Spleen (tissue), 11 donors: ENCODE measurements around the gene LGALS1. TPM values are rescaled to one million over a fixed set of nuclear protein-coding genes. Genes with fewer than 3 reads are reported as not detected.

Source experiments
- DNase-seq: peaks from one replicate; pipeline ENCODE4 v3.0.0-alpha.2; 2020
- H3K27ac ChIP-seq, 8 donors: fragments of 200-600 bp; sonication (generic) in 7 of 8; 1 replicate in 4 of 8; 2 replicates in 4 of 8; pipeline versions ENCODE4 v1.5.0 to v1.8.0; 2016 to 2021; ENCODE audit warnings: inconsistent platforms in 4 of 8, mild to moderate bottlenecking in 4 of 8, moderate library complexity in 1 of 8
- H3K27me3 ChIP-seq, 7 donors: fragments of 200-600 bp; sonication (generic) in 6 of 7; replicated peaks in 1 of 7; 1 replicate in 4 of 7; 2 replicates in 3 of 7; pipeline versions ENCODE4 v1.5.0 to v1.8.0; 2016 to 2021; ENCODE audit warnings: inconsistent platforms in 3 of 7, mild to moderate bottlenecking in 1 of 7
- H3K36me3 ChIP-seq, 6 donors: fragments of 200-600 bp; sonication (generic) in 5 of 6; 1 replicate in 4 of 6; 2 replicates in 2 of 6; pipeline versions ENCODE4 v1.5.0 to v1.8.0; 2016 to 2021; ENCODE audit warnings: inconsistent platforms in 2 of 6
- H3K4me1 ChIP-seq, 6 donors: fragments of 200-600 bp; sonication (generic) in 5 of 6; 1 replicate in 3 of 6; 2 replicates in 3 of 6; pipeline versions ENCODE4 v1.5.0 to v1.8.0; 2016 to 2021; ENCODE audit warnings: inconsistent platforms in 3 of 6
- H3K4me3 ChIP-seq, 8 donors: fragments of 200-600 bp; sonication (generic) in 7 of 8; 1 replicate in 4 of 8; 2 replicates in 4 of 8; pipeline versions ENCODE4 v1.5.0 to v1.8.0; 2016 to 2021; ENCODE audit warnings: inconsistent platforms in 4 of 8, mild to moderate bottlenecking in 4 of 8, moderate library complexity in 2 of 8
- H3K9me3 ChIP-seq, 8 donors: fragments of 200-600 bp; sonication (generic) in 7 of 8; 1 replicate in 4 of 8; 2 replicates in 4 of 8; pipeline versions ENCODE4 v1.5.0 to v1.8.0; 2016 to 2021; ENCODE audit warnings: inconsistent platforms in 4 of 8
- POLR2A ChIP-seq, 3 donors: fragments of 450-650 bp; IDR thresholded peaks; one replicate each; pipeline ENCODE4 v1.5.1; 2017; ENCODE audit warnings: antibody characterized with exemption in 3 of 3, mild to moderate bottlenecking in 1 of 3
- POLR2AphosphoS5 ChIP-seq, 3 donors: sonication (generic); formaldehyde crosslinking; IDR thresholded peaks; one replicate each; pipeline ENCODE4 v1.5.1; 2017; ENCODE audit warnings: antibody characterized with exemption in 3 of 3
- WGBS, 5 donors: extraction: QIAGEN DNeasy Blood & Tissue Kit in 3 of 5; methylation state at CpG; one replicate each; pipeline versions ENCODE4 v1.1.5 to v1.1.7; 2013 to 2018; 5-methylcytosine and 5-hydroxymethylcytosine counted together
- intact Hi-C: fragments of 100-400 bp; cut with DNase I; formaldehyde crosslinking; loops from one replicate; pipeline ENCODE4 v1.15.0; 2023; ENCODE audit warnings: low total_unique reads
- polyA plus RNA-seq, 3 donors: library from polyadenylated mRNA; stranded (reverse); fragments of 200-250 nt; gene quantifications; one replicate each; pipeline ENCODE4 v1.2.1, GENCODE V29; 2013
- total RNA-seq, 7 donors: library from RNA; depleted of rRNA in 3 of 7; stranded (reverse); fragments of >200 nt in 3 of 7; fragmentation: NEBNext Ultra II Directional in 4 of 7; extraction: Animal tissue kit (Norgen Biotek cat#: 25700) in 4 of 7; gene quantifications; one replicate each; pipeline versions ENCODE4 v1.1.0 to v1.2.1, GENCODE V29; 2016 to 2021
- TF ChIP-seq, protein P1 (sequence below), 11 experiments: fragments of 200-600 bp in 7 of 11; fragments of 450-650 bp in 4 of 11; sonication (generic) in 4 of 11; IDR thresholded peaks in 8 of 11; conservative IDR thresholded peaks in 3 of 11; 1 replicate in 7 of 11; 2 replicates in 4 of 11; pipeline versions ENCODE4 v1.4.0 to v1.8.0; 2016 to 2021; ENCODE audit warnings: antibody characterized with exemption in 11 of 11, inconsistent platforms in 4 of 11, mild to moderate bottlenecking in 1 of 11
- donor health status: healthy with polysubstance abuse.
- donor health status: DM: no; HTN: no; CAD: no; lungs with moderate emphysema.
- donor health status: DM: no; HTN: no; CAD: no.
- donor health status: Bipolar disorder and iron deficiency.
- donor health status: healthy.
- donor health status: DM: no; HTN: no; CAD: no.
- donor health status: DM: yes; HTN: yes; CAD: no.

LGALS1 gene
- total and polyA plus RNA-seq, 10 donors = 158 to 544 (median 394) TPM

DNA sequence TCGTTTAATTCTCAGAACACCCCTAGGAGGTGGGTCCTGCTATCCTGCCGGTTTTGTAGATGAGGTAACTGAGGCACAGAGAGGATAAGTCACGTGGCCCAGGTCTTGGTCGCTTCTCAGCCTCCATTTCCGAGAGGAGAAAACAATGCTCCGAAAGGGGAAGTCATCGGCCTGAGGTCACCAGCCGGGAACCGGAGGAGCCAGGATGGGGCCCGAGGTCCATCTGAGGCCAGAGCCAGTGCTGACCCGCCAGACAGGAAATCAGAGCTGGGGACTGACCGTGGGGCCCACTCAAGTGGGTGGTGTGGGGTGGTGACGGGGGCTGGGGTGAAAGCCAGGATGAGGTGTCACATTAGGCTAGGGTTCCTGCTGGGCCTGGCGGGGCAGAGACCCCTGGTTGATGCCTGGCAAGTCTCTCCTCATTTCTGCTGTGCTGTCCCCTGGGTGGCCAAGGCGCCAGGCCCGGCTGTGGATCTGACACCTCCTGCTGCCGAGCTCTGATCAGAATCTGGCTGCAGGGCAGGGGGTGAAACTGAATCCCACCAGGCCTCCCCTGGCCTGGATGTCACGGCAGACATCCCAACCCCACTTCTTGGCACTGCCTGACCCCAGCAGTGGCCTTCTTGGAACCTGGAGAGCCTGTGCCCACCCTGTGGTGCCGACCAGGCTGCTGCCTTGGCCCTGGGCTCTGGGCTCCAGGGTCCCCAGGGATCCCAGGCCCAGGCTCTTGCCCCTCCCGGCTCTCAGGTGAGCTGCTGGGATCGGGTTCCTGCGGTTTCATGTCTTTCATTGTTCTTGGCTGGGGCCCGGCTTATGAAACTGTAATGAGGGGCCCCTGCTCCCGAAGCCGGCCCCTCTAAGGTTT is 33.4 kb downstream of the LGALS1 start:
- peaks cover 0 to 22% (median 11%) of the 10 kb centered on the region in 6 donors for H3K4me1 ChIP-seq
- intact Hi-C loops = no loop called here
- no peaks in the 10 kb centered on the region for H3K27me3 ChIP-seq
- peak; percentile 80 for DNase-seq
- no peaks in the 10 kb centered on the region for H3K9me3 ChIP-seq
- peaks cover 0 to 9% (median 0%) of the 10 kb centered on the region in 6 donors for H3K36me3 ChIP-seq
- H3K4me3 ChIP-seq = no peak overlapping the region
- peak overlapping the region in 2 of 8 donors; percentile 38 to 50 for H3K27ac ChIP-seq
- TF ChIP-seq, protein P1, sequence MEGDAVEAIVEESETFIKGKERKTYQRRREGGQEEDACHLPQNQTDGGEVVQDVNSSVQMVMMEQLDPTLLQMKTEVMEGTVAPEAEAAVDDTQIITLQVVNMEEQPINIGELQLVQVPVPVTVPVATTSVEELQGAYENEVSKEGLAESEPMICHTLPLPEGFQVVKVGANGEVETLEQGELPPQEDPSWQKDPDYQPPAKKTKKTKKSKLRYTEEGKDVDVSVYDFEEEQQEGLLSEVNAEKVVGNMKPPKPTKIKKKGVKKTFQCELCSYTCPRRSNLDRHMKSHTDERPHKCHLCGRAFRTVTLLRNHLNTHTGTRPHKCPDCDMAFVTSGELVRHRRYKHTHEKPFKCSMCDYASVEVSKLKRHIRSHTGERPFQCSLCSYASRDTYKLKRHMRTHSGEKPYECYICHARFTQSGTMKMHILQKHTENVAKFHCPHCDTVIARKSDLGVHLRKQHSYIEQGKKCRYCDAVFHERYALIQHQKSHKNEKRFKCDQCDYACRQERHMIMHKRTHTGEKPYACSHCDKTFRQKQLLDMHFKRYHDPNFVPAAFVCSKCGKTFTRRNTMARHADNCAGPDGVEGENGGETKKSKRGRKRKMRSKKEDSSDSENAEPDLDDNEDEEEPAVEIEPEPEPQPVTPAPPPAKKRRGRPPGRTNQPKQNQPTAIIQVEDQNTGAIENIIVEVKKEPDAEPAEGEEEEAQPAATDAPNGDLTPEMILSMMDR (IDR thresholded peaks at IDR 0.05 in 8 of 11, conservative IDR thresholded peaks at IDR 0.05 in 3 of 11) = no peak
- TF ChIP-seq POLR2AphosphoS5 (IDR thresholded peaks at IDR 0.05) (peak in 2 of 3 donors; percentile 45 to 64), POLR2A (IDR thresholded peaks at IDR 0.05) (no peak)
- 62 to 69% (median 63%) methylated on average over 18 to 25 of the region's 25 CpGs for WGBS, 5 donors

DNA sequence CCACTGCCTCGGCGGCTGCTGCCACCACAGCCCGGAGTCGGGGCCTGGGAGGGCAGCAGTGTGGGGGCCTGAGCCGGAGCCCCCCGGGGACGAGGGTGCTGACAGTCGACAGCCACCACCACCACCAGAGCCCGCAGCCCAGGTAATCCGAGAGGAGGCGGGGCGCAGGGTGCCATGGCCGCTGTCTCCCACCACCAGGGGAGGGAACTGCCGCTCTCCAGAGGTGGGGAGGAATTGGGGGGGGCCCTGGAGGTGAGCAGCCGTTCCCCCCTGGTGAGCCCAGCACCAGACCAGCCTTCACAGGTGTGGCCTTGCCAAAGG is 34.0 kb downstream of the LGALS1 start:
- TF ChIP-seq POLR2AphosphoS5 (IDR thresholded peaks at IDR 0.05) = no peak
- no peak for DNase-seq
- WGBS, 5 donors = 95 to 98% (median 97%) methylated on average over 13 to 15 of the region's 15 CpGs

DNA sequence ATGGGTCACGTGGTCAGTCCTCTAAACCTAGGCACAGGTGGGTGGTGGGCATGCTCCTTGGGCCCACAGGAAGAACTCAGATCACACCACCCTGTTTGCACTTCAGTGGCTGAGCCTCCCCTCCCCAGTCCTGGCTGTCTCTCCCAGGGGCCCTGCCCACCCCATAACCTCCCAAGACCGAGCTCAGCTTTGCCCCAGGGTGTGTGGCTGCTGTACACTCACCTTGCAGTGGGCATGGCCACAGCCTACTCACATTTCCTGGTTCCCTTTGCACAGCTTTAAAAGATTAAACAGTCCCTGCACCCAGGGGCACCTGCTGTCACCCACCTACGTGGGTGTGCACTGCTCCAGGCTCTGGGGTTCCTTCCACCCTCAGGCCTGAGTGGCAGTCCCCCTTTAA is 35.2 kb downstream of the LGALS1 start:
- Histone ChIP-seq H3K4me1 (peaks cover 0 to 16% (median 10%) of the 10 kb centered on the region in 6 donors), H3K27ac (no peak overlapping the region), H3K36me3 (peaks cover 0 to 11% (median 0%) of the 10 kb centered on the region in 6 donors), H3K9me3 (no peaks in the 10 kb centered on the region), H3K4me3 (no peak overlapping the region), H3K27me3 (no peaks in the 10 kb centered on the region)
- WGBS, 5 donors = 83 to 96% (median 88%) methylated on average over 1 to 3 of the region's 3 CpGs
- TF ChIP-seq, protein P1 (IDR thresholded peaks at IDR 0.05 in 8 of 11, conservative IDR thresholded peaks at IDR 0.05 in 3 of 11) = no peak
- TF ChIP-seq POLR2A (IDR thresholded peaks at IDR 0.05) (no peak), POLR2AphosphoS5 (IDR thresholded peaks at IDR 0.05) (no peak)
- intact Hi-C loops = no loop called here
- DNase-seq = no peak

More for the DNA sequence above, 34.0 kb downstream of the LGALS1 start:
- Histone ChIP-seq H3K27me3 (no peaks in the 10 kb centered on the region), H3K27ac (no peak overlapping the region), H3K36me3 (peaks cover 0 to 8% (median 0%) of the 10 kb centered on the region in 6 donors), H3K9me3 (no peaks in the 10 kb centered on the region), H3K4me3 (no peak overlapping the region), H3K4me1 (peaks cover 0 to 21% (median 11%) of the 10 kb centered on the region in 6 donors)
- intact Hi-C loops = no loop called here

DNA sequence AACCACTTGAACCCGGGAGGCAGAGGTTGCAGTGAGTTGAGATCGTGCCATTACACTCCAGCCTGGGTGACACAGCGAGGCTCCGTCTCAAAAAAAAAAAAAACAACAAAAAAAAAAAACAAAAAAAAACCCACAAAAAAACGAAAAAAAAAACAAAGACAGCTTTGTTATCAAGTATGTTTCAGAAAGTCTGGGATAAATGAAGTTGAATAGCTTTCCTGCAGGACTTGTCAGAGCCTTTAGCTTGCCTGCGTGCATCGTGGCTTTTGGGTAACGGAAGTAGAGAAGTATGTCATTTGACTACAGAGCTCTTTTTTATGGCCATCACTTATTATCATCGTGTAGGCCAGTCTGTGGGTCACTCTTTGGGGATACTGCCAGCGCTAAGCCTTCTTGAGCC is 36.1 kb downstream of the LGALS1 start:
- H3K36me3 ChIP-seq = peaks cover 0 to 20% (median 0%) of the 10 kb centered on the region in 6 donors
- intact Hi-C loops = no loop called here

More for the DNA sequence above, 36.1 kb downstream of the LGALS1 start:
- Histone ChIP-seq H3K4me1 (peaks cover 0 to 16% (median 10%) of the 10 kb centered on the region in 6 donors), H3K9me3 (no peaks in the 10 kb centered on the region), H3K4me3 (no peak overlapping the region), H3K27ac (no peak overlapping the region), H3K27me3 (no peaks in the 10 kb centered on the region)
- 88 to 91% (median 90%) methylated on average over 10 of the region's 10 CpGs for WGBS, 5 donors
- DNase-seq = no peak
- TF ChIP-seq POLR2AphosphoS5 (IDR thresholded peaks at IDR 0.05) (no peak), POLR2A (IDR thresholded peaks at IDR 0.05) (no peak)
- TF ChIP-seq, protein P1 (IDR thresholded peaks at IDR 0.05 in 8 of 11, conservative IDR thresholded peaks at IDR 0.05 in 3 of 11) = no peak
